Right renal pelvis (tissue), 4 donors: ENCODE results near the gene APC2. TPM values are rescaled to one million over a fixed set of nuclear protein-coding genes. Genes with fewer than 3 reads are reported as not detected.

Source experiments
- DNase-seq, 4 donors: peaks; one replicate each; pipeline ENCODE4 v3.0.0-alpha.2; 2013; ENCODE audit warnings: low read depth in 4 of 4, low spot score in 3 of 4, missing footprints in 1 of 4
- polyA plus RNA-seq, 4 donors: library from polyadenylated mRNA; unstranded; fragments of 120-200 nt; gene quantifications; one replicate each; pipeline ENCODE4 v1.2.1, GENCODE V29; 2013; ENCODE audit not compliant: insufficient read length in 4 of 4

The APC2 gene
- polyA plus RNA-seq, 4 donors: 0.97 to 1.8 (median 1.5) TPM

GRCh38 chr19:1446713-1447481, 3.0 kb upstream of the APC2 start:
- DNase-seq: no peak

GRCh38 chr19:1447504-1447903, 2.4 kb upstream of the APC2 start:
- DNase-seq: no peak

- DNase-seq: no peak
Observed at GRCh38 chr19:1447944-1448343, 2.0 kb upstream of the APC2 start.

- no peak for DNase-seq
Observed at GRCh38 chr19:1450735-1451731, 1.1 kb downstream of the APC2 start.

- no peak for DNase-seq
Observed at GRCh38 chr19:1451916-1452801, 2.2 kb downstream of the APC2 start.

- DNase-seq: no peak
Observed at GRCh38 chr19:1452802-1453524, 3.0 kb downstream of the APC2 start.

GRCh38 chr19:1453525-1454364, 3.8 kb downstream of the APC2 start:
- DNase-seq: no peak

- no peak for DNase-seq
Observed at GRCh38 chr19:1455002-1455335, 5.0 kb downstream of the APC2 start.

GRCh38 chr19:1455336-1456120, 5.6 kb downstream of the APC2 start:
- DNase-seq: no peak

GRCh38 chr19:1456121-1456900, 6.4 kb downstream of the APC2 start:
- no peak for DNase-seq

GRCh38 chr19:1457031-1457739, 7.3 kb downstream of the APC2 start:
- no peak for DNase-seq

- DNase-seq: no peak
Observed at GRCh38 chr19:1457892-1458291, 8.0 kb downstream of the APC2 start.

- no peak for DNase-seq
Observed at GRCh38 chr19:1459479-1459878, 9.6 kb downstream of the APC2 start.

GRCh38 chr19:1460033-1460995, 10.4 kb downstream of the APC2 start:
- no peak for DNase-seq

- no peak for DNase-seq
Observed at GRCh38 chr19:1461862-1462261, 11.9 kb downstream of the APC2 start.
